Measurements from ENCODE around the gene ARHGEF12.

Gene ARHGEF12

GRCh38 chr11:120339394-120339890, 3.2 kb downstream of the ARHGEF12 start:
- TF ChIP-seq CTCF (IDR thresholded peaks at IDR 0.05; ENCODE audit: extremely low read depth, insufficient read depth, missing control alignments) = no peak
- no peak for DNase-seq (ENCODE audit: low spot score)
- in situ Hi-C loops (cut with MboI; ENCODE audit: low pct_unique_long_range_greater_than_20kb, low sequenced_read_pairs, unreplicated experiment) = no loop called here

GRCh38 chr11:120340529-120340928, 4.3 kb downstream of the ARHGEF12 start:
- in situ Hi-C loops (cut with MboI; ENCODE audit: low pct_unique_long_range_greater_than_20kb, low sequenced_read_pairs, unreplicated experiment) = no loop called here
- no peak for DNase-seq (ENCODE audit: low spot score)
- no peak for TF ChIP-seq CTCF (IDR thresholded peaks at IDR 0.05; ENCODE audit: extremely low read depth, insufficient read depth, missing control alignments)

GRCh38 chr11:120342226-120342625, 6.0 kb downstream of the ARHGEF12 start:
- no peak for DNase-seq (ENCODE audit: low spot score)
- in situ Hi-C loops (cut with MboI; ENCODE audit: low pct_unique_long_range_greater_than_20kb, low sequenced_read_pairs, unreplicated experiment) = no loop called here
- no peak for TF ChIP-seq CTCF (IDR thresholded peaks at IDR 0.05; ENCODE audit: extremely low read depth, insufficient read depth, missing control alignments)

- TF ChIP-seq CTCF (IDR thresholded peaks at IDR 0.05; ENCODE audit: extremely low read depth, insufficient read depth, missing control alignments) = no peak
- DNase-seq (ENCODE audit: low spot score) = no peak
- in situ Hi-C loops (cut with MboI; ENCODE audit: low pct_unique_long_range_greater_than_20kb, low sequenced_read_pairs, unreplicated experiment) = no loop called here
Observed at GRCh38 chr11:120342678-120343077, 6.5 kb downstream of the ARHGEF12 start.

GRCh38 chr11:120343429-120343828, 7.2 kb downstream of the ARHGEF12 start:
- DNase-seq (ENCODE audit: low spot score) = peak; percentile 74
- no peak for TF ChIP-seq CTCF (IDR thresholded peaks at IDR 0.05; ENCODE audit: extremely low read depth, insufficient read depth, missing control alignments)

GRCh38 chr11:120344302-120345004, 8.2 kb downstream of the ARHGEF12 start:
- peak; percentile 59 for DNase-seq (ENCODE audit: low spot score)
- in situ Hi-C loops (cut with MboI; ENCODE audit: low pct_unique_long_range_greater_than_20kb, low sequenced_read_pairs, unreplicated experiment) = no loop called here
- no peak for TF ChIP-seq CTCF (IDR thresholded peaks at IDR 0.05; ENCODE audit: extremely low read depth, insufficient read depth, missing control alignments)

More at GRCh38 chr11:120343429-120343828, 7.2 kb downstream of the ARHGEF12 start:
- in situ Hi-C loops (cut with MboI; ENCODE audit: low pct_unique_long_range_greater_than_20kb, low sequenced_read_pairs, unreplicated experiment) = no loop called here
